ENCODE measurements around the gene TIAM2. TPM values are rescaled to one million over a fixed set of nuclear protein-coding genes. Genes with fewer than 3 reads are reported as not detected.

Gene TIAM2
- total RNA-seq, 4 donors from 2014 or later = 9.2 to 18.2 (median 11.4) TPM

GRCh38 chr6:155212106-155212505, 217.0 kb downstream of the TIAM2 start:
- no peak overlapping the region for H3K27ac ChIP-seq
- H3K9me3 ChIP-seq = no peaks in the 10 kb centered on the region
- no peaks in the 10 kb centered on the region for H3K36me3 ChIP-seq
- H3K27me3 ChIP-seq = peaks cover 0 to 5% of the 10 kb centered on the region in 2 donors
- WGBS, 2 donors = 54 to 68% methylated on average over 3 of the region's 3 CpGs
- TF ChIP-seq EP300 (IDR thresholded peaks at IDR 0.05) = no peak
- no peak for TF ChIP-seq CTCF (IDR thresholded peaks at IDR 0.05)
- no peak for TF ChIP-seq POLR2A (IDR thresholded peaks at IDR 0.05)
- no peak for DNase-seq (ENCODE audit: low spot score in 2 of 2)
- no peak overlapping the region for H3K4me3 ChIP-seq
- H3K4me1 ChIP-seq = no peaks in the 10 kb centered on the region

GRCh38 chr6:155212616-155213380, 217.7 kb downstream of the TIAM2 start:
- Histone ChIP-seq H3K9me3 (no peaks in the 10 kb centered on the region), H3K4me3 (no peak overlapping the region), H3K27ac (no peak overlapping the region), H3K4me1 (no peaks in the 10 kb centered on the region), H3K27me3 (peaks cover 0 to 5% of the 10 kb centered on the region in 2 donors), H3K36me3 (no peaks in the 10 kb centered on the region)
- WGBS, 2 donors = 88% methylated on average over 16 of the region's 16 CpGs
- TF ChIP-seq CTCF (IDR thresholded peaks at IDR 0.05) (no peak), EP300 (IDR thresholded peaks at IDR 0.05) (no peak), POLR2A (IDR thresholded peaks at IDR 0.05) (no peak)
- DNase-seq (ENCODE audit: low spot score in 2 of 2) = no peak

GRCh38 chr6:155213611-155214372, 218.7 kb downstream of the TIAM2 start:
- no peaks in the 10 kb centered on the region for H3K4me1 ChIP-seq

GRCh38 chr6:155215906-155216305, 220.8 kb downstream of the TIAM2 start:
- Histone ChIP-seq H3K36me3 (no peaks in the 10 kb centered on the region), H3K27ac (no peak overlapping the region), H3K27me3 (peaks cover 0 to 5% of the 10 kb centered on the region in 2 donors), H3K4me1 (no peaks in the 10 kb centered on the region), H3K9me3 (no peaks in the 10 kb centered on the region), H3K4me3 (no peak overlapping the region)
- TF ChIP-seq EP300 (IDR thresholded peaks at IDR 0.05) (no peak), CTCF (IDR thresholded peaks at IDR 0.05) (no peak), POLR2A (IDR thresholded peaks at IDR 0.05) (no peak)
- DNase-seq (ENCODE audit: low spot score in 2 of 2) = no peak
- 94 to 97% methylated on average over 3 to 4 of the region's 4 CpGs for WGBS, 2 donors

More at GRCh38 chr6:155213611-155214372, 218.7 kb downstream of the TIAM2 start:
- no peak overlapping the region for H3K4me3 ChIP-seq
- WGBS, 2 donors = 86 to 94% methylated on average over 18 to 23 of the region's 23 CpGs
- H3K27me3 ChIP-seq = peaks cover 0 to 5% of the 10 kb centered on the region in 2 donors
- TF ChIP-seq EP300 (IDR thresholded peaks at IDR 0.05) (no peak), POLR2A (IDR thresholded peaks at IDR 0.05) (no peak), CTCF (IDR thresholded peaks at IDR 0.05) (no peak)
- no peaks in the 10 kb centered on the region for H3K36me3 ChIP-seq
- no peak for DNase-seq (ENCODE audit: low spot score in 2 of 2)
- no peak overlapping the region for H3K27ac ChIP-seq
- no peaks in the 10 kb centered on the region for H3K9me3 ChIP-seq

Data from tibial nerve (tissue), 4 donors.